Activated CD4-positive, alpha-beta T cell treated with anti-CD3 and anti-CD28 coated beads for 48 hours (primary cell): ENCODE results near the gene VPS36.
"Not testable (repeated sequence)": the region's sequence is repeated elsewhere in the genome, so short reads cannot be mapped to it uniquely, and the experiment has no call there.

Experiments
- DNase-seq: peaks from one replicate; pipeline ENCODE4 v3.0.0-alpha.2; 2020

Gene VPS36

DNA sequence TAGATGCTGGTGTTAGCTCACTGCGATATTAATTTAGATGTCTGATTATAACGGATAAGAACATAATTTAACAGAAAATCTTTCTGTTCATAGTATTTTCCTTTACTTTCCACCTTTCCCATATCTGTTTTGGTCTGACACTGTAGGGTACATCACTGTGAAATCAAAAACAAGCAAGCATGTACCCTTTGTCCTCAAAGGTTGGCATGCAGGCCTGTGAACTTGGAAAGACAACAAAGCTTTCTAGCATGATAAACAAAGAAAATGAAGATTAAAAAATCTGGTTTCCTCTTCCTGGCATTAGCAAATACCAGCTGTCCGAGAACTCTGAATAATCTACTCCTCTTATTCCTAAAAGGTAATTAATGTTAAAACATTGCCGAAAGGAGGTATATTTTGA, 76.0 kb downstream of the VPS36 start:
- DNase-seq = no peak

DNA sequence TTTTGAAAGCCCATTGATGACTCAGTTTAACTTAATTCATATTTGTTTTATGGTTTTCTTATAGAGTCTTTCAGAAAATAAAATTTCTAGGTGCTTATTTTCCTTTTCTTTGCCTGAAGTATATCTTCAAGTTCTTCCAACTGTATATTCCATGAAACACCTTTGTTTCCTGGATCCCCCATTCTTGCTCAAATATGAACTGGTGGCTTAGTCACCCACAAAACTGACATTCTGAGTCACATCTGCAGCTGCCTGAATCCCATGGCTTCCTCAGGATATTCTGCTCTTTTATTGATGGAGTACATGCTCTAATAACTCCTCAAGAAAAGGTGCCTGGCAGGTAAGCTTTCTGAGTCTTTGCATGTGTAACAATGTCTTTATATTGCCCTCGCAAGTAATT, 77.2 kb downstream of the VPS36 start:
- DNase-seq = not testable (repeated sequence)

DNA sequence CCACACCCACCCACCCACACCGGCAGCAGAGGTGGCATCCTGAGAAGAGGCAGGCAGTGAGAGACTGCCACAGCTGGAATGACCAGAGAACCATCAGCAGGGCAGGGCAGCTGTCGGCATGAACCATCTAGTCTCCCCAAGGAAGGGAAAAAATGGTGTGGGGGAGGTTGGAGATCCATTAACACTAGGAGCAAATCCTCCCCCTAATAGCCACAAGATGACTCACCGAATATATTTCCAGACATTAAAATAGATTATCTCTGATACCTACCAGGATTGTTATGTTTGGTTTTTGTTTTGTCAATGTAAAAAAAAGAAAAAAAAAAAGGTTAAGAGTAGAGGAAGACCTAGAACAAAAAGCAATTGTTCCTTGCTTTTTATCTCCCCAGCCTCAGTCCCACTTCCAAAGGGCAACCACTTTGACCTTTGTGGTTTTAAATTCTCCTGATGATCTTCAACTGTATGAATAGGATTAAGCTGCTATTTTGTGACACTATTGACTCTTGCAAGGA, 78.6 kb downstream of the VPS36 start:
- DNase-seq = no peak

DNA sequence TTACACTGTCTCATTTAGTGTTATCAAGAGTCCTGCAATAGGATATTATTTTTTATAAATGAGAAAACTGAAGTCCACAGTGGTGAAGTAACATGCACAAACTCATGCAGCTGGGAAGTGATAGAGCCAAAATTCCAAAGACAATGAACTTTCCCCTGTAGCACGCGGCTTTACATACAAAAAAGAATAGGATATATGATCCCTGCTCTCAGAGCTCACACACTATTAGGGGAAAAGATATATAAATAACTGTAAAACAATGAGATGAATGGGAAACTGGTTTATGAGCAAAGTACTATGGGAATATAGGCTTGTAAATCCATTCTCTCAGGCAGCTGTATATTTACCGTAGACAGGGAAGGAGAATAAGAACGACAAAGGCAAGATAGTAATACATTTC, 84.1 kb downstream of the VPS36 start:
- DNase-seq = no peak
